GM08714 (cell line): ENCODE measurements around the gene GPC3.

Source experiments
- H3K4me3 ChIP-seq: fragments of 200-500 bp; sonication (Bioruptor generic); 2 replicates; pipeline ENCODE4 v1.5.1; 2014; ENCODE audit warnings: mild to moderate bottlenecking, low read length, inconsistent platforms
- ZNF274 ChIP-seq: IDR thresholded peaks from 2 replicates; pipeline ENCODE4 v1.6.1; 2012; ENCODE audit warnings: mild to moderate bottlenecking, low read depth, low read length

GPC3 gene

GRCh38 chrX:133884430-133885394 is 100.7 kb downstream of the GPC3 start:
- no peak for TF ChIP-seq ZNF274
- H3K4me3 ChIP-seq: no peak overlapping the region

DNA sequence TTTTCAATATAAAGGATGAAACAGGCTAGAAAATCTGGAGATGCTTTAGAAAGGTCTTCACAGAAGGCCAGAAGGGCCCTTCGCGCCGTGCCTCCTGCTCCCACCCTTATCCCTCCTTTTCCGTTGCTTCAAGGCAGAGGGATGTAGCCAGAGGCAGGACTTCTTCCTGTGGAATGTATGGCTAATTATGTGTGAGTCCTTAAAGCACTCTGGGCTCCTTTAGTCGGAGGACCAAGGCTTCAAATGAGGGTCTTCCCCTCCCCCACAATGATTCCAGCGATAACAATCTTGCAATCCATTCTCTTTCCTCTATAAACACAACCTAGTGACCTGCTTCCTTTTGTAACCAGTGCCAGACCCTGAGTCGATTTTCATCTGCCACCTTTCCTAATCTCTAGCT is 103.5 kb downstream of the GPC3 start:
- TF ChIP-seq ZNF274: no peak
- H3K4me3 ChIP-seq: no peak overlapping the region

DNA sequence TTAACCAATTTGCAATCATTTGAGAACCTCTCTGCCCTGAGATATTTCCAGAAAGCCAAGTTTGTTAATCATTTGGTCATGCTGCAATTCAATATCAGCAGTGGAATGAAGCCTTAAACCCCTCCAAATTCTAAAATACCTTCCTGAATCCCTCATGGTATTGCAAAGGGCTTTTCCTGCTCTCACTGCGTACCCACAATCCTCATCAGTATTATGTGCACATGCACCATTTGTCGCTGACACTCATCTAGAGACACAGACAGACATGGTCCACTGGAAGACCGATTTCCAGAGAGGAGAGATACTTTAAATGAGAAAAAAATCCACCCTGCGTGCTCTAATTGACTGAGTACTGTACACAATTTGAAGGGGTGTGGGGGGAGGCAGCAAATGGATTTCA is 104.4 kb downstream of the GPC3 start:
- no peak for TF ChIP-seq ZNF274

DNA sequence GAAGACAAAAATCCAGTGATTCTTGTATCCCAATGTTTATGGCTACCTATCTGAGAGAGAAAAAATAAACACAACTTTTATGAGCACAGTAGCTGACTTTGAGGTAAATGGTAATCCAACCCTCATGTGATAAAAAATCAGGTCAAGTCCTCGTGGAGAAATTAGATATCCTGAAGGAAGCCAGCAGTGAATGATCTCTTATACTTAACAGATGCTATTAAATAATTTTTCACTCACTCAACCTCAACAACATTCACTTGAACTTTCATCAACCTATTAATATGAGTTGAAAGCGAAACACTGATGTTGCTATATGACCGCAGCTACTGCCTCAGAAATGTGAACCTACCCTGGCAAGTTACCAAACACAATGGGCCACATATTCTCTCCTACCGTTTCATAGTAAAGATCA is 105.4 kb downstream of the GPC3 start:
- no peak overlapping the region for H3K4me3 ChIP-seq
- no peak for TF ChIP-seq ZNF274

More for the DNA sequence above, 104.4 kb downstream of the GPC3 start:
- H3K4me3 ChIP-seq: no peak overlapping the region

- H3K4me3 ChIP-seq: no peak overlapping the region
- no peak for TF ChIP-seq ZNF274
Observed at GRCh38 chrX:133878710-133879109, 106.7 kb downstream of the GPC3 start.

DNA sequence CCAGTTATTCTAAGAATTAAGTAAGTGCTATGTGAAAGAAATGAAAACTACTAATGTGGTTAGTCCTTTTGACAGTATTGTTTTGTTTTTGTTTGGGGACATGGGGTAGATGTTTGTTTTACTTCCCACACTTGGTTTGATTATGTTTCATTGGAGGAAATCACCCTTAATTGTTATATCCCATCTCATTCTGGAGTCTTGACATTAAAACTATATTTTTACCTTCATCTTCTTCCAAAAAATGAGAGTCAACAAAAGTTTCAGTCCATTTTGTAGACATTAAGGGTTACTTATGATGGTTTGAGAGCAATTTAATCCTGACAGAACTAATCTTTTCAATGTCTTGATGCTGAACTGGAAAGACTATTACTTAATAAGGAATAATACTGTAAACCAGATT is 108.7 kb downstream of the GPC3 start:
- H3K4me3 ChIP-seq: no peak overlapping the region
- TF ChIP-seq ZNF274: no peak

DNA sequence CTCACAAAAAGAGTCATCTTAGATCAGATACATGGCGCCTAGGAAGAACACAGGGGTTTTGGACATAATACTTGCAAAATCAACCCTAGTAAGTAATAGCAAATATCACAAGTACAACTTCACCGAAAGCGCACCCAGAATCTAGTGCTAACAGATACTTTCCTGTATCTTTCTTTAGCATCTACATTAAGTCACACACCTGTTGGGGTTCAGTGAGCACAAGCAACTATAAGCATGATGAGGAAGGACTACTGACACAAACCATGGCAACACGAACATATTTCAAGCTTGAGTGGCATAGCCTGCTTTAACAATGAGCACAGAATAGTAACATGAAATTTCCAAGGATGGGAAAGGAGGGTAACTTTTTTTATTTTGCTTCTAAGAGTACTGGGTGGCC is 116.1 kb downstream of the GPC3 start:
- H3K4me3 ChIP-seq: no peak overlapping the region
- no peak for TF ChIP-seq ZNF274

DNA sequence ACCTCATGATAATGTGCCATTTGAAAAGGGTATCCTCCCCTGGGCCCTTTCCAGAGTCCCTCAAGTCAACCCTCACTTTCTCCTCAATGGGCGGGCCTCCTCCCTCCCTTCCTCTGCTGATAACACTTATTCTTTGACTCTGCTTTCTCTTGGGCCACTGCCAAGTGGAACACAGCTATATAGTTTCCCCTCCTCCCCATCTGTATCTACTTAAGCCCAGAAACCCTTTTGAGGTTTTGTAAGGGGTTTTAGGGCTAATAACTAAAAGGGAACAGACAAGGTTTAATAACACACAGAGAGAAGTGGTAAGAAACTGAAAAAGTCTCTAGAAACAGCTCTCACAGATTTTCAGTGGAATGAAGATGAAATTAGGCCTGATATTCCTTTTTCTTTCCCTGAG is 116.7 kb downstream of the GPC3 start:
- H3K4me3 ChIP-seq: no peak overlapping the region
- no peak for TF ChIP-seq ZNF274

GRCh38 chrX:133868250-133868649 is 117.1 kb downstream of the GPC3 start:
- H3K4me3 ChIP-seq: no peak overlapping the region
- no peak for TF ChIP-seq ZNF274

DNA sequence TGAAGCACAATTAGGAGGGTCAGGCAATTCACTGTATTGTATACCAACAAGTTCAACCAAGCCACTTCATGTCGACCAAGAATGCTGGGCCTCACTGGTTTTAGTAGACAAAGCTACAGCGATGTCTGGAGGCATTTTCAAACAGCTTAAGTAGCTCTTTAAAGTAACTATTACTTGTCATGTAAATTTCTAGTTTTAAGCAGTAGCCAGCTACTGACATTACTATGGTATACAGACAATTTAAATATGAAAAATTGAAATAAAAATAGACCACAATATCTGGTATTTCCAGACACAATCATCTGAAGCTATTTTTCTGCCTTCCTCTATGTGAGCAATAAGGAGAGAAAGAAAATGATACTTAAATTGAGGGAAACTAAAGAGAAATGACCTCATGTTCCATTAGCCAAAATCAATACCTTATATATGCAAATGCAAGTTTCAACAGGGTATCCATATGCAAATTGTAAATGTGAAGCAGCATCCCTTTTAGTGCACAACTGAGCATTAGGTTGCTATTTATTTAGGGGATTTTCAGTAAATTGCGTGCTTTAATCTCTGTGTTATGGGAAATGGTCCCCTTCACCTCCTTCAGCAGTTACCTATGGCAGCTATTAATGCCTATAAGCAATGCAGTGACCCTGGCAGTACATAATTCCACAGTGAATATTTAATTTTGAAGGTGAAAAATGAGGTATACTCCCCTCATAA is 119.5 kb downstream of the GPC3 start:
- TF ChIP-seq ZNF274: no peak
- no peak overlapping the region for H3K4me3 ChIP-seq

DNA sequence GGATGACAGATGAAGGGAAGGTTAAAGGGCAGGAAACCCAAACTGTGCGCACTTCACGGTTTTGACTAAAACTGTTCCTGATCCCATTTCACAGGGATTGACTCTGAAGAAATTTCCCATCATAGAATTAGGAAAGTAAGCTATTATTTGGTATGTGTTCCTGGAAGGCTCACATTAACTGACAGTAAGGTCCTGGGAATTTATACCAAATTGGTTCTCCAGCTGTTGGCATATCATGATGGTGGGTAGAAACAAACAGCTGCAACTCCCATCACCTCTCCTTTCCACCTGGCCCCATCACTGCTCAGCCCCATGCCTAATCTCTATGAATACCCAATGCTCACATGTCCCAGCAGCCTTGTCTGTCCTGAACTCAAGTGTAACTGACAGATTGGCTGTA is 121.2 kb downstream of the GPC3 start:
- no peak for TF ChIP-seq ZNF274
- no peak overlapping the region for H3K4me3 ChIP-seq

DNA sequence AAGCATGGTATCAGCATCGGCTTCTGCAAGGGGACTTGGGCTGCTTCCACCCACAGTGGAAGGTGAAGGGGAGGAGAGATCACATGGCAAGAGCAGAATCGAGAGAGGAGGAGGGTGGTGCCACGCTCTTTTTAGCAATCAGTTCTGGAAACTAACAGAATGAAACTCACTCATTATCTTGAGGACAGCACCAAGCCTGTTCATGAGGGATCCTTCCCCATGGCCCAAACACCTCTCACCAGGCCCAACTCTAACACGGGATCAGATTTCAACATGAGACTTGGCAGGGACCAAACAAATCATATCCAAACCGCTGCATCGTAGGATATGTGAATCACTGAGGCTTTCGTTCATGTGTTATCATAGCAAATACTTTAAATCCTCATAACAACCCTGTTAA is 125.5 kb downstream of the GPC3 start:
- TF ChIP-seq ZNF274: no peak
- no peak overlapping the region for H3K4me3 ChIP-seq

DNA sequence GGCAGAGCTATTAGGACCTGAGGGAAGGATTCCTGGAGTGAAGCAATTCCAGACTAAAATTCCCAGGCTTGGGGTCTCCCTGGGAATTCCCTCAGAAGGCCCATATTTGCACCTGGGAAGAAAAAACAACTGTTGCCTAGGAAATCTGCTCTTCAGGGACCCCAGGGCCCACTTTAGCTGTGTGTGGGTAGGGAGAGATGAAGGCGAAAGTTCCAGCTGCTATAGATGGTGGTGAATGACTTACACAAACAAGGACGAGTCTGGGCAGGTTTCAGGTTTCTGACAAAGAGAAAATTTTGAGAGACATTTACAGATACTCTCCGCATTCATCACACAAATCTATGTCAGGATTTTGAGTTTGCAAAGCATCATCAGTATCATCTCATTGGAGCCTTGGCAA is 126.1 kb downstream of the GPC3 start:
- no peak for TF ChIP-seq ZNF274
- no peak overlapping the region for H3K4me3 ChIP-seq

- no peak for TF ChIP-seq ZNF274
- H3K4me3 ChIP-seq: no peak overlapping the region
Observed at GRCh38 chrX:133857640-133858269, 127.6 kb downstream of the GPC3 start.

- H3K4me3 ChIP-seq: no peak overlapping the region
- TF ChIP-seq ZNF274: no peak
Observed at GRCh38 chrX:133856819-133857218, 128.6 kb downstream of the GPC3 start.

- H3K4me3 ChIP-seq: no peak overlapping the region
Observed at GRCh38 chrX:133854290-133854689, 131.1 kb downstream of the GPC3 start.

More at GRCh38 chrX:133854290-133854689, 131.1 kb downstream of the GPC3 start:
- no peak for TF ChIP-seq ZNF274
